ENCODE results near the gene PRKCD.

The PRKCD gene

GRCh38 chr3:53155760-53156159 lies 5.2 kb upstream of the PRKCD start:
- no peak for DNase-seq (ENCODE audit: low read depth)

- no peak for DNase-seq (ENCODE audit: low read depth)
These were observed 4.6 kb upstream of the PRKCD start for GRCh38 chr3:53156368-53156834.

DNA sequence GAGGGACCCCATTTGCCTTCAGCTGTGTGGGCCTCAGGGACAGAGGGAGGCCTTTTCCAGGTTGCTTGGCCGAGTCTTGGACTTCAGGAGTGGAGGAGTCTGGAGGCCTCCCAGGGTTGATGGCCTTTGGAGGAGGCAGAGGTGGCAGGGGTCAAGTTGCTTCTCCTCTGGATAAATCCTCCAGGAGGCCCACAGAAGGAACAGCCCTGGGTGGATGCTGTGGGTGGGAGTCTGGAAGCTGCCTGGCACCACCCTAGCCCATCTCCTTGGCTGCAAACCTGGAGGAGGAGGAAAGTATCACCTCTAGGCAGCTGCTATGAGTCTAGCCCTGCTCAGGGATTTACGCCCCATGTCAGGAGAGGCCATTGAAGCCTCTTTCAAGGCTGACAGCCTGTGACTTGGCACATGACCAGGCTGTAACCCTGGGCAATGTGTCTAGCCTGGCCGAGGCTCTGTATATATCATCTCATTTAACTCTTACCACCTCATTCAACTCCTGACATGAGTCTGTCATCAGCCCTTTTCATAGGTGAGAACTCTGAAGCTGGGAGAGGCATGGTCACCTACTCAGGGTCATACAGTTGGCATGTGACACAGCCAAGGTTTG lies 2.9 kb upstream of the PRKCD start:
- DNase-seq (ENCODE audit: low read depth): no peak

DNA sequence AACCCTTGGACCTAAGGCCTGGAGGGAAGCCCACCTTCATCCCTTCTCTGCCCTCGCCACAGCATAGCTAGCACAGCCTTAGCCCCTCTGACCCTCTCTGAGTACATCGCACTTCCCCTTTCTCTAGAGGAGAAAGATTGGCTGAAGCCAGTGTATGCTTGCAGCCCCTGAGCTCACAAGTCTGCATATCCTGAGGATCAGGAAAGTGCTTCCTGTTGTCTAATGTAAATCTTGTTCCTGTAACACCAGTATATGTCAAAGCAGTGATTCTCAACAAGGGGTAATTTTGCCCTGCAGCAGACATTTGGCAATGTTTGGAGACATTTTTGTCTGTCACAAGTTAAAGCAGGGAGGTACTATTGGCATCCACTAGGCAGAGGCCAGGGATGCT lies 2.2 kb upstream of the PRKCD start:
- no peak for DNase-seq (ENCODE audit: low read depth)

DNA sequence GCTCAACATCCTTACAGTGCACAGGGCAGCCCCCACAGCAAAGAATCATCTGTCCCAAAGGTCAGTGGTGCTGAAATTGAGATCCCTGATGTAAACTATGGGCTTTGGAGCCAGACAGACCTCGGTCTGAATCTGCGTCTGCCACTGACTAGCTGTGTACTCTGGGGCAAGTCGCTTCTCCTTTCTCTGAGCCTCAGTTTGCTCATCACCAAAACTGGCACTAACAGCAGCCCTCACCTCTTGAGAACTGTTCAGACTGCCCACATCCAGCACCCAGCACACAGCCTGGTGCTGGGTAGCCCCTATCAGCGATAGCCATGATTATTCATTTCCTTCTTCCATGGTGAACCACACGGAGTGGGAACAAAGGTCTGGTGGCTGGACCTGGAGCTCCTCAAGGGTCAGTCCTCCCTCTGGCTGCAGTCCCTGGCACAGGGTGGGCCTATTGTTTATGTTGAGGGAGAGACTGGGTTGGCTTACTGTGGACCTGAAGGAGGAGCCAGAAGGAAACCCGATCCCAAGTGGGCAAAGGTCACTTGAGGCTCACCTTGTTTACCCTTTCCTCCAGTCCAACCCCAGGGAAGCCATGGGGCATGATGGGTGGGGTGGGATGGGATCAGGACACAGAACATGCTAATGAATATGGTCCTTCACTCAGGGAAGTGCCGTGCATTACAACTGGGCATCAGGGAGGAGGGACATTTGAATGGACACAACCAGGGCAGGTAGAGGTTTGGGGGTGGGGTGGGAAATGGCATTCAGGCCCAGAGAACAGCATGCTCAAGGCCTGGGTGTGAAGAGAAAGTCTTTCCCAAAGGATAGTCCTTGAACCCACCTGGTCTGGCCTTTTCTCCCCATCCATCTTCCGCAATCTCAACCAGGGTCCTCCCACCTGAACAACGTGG lies 1.6 kb upstream of the PRKCD start:
- no peak for DNase-seq (ENCODE audit: low read depth)

GRCh38 chr3:53160061-53160659 lies 849 bp upstream of the PRKCD start:
- no peak for DNase-seq (ENCODE audit: low read depth)

GRCh38 chr3:53161450-53161819 lies 426 bp downstream of the PRKCD start:
- no peak for DNase-seq (ENCODE audit: low read depth)

DNA sequence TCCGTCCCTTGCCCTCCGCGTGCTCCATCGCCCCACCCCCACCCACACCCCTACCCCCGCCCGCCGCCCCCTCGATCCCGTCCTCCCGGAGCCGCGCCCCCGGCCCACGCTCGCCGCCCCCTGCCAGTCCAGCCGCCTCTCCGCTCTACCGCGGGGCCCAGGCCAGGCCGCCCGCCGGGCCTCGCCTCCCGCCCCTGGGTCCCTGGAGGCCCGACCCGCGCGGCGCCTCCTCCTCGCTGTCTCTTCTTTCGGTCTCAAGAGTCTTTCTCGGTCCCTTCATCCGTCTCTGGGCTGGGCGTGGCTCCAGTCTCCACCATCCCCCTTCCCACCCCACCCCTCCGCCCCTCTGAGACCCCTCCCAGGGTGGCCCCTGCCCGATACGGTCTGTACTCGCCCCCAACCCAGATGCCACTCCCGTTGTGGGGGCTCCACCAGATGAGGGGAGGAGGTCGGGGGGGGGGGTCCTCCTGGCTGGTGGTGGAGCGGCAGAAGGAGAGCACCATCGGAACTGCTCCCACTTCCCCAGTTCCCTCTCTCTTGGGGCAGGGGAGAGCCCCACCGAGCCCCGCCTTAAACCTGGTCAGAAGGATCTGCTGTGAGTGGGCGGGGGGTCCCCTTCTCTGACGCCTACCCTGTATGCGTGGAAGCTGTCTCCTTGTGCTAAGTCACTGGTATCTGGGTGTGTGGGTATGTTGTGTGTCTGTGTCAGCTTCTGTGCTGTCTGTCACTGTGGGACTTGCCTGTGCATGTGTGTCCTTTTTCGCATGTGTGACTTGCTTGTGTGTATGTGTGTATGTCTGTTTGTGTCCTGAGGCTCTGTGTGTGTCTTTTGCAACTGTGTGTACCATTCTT lies 1.0 kb downstream of the PRKCD start:
- DNase-seq (ENCODE audit: low read depth): peak; percentile 9

DNA sequence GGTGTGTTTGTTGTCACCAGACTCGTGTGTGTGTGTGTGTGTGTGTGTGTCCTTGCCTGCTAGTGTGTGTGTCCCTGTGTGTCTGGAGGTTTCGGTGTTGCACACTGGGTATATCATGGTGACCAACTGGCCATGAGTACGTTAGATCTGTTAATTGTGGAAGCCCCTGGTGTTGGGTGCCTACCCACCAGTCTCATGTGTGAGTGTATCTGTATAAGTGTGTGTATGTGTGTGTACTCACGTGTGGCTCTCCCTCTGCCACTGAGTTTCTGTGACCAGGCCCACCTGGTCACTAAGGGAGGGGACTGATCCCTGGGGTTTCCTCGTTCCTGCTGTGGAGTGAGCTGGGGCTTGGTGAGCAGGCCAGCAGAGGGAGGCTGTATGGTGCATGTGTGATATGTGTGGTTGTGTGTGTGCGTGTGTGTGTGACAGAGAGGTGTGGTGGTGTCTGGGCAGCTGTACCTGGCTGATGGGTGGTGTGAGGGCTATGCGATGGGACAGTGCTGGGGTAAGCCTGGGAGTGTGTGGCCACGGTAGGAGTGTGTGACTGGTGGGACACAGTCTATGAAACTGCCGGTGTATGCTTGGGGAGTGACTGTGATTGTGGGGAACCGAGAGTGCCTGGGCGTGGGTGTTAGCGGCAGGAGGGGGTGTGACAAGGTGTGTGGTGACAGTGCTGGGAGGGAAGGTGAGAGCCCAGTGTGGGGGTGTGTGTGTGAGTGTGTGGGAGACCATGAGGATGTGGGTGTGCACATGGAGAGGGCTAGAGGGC lies 1.8 kb downstream of the PRKCD start:
- no peak for DNase-seq (ENCODE audit: low read depth)

GRCh38 chr3:53163444-53164387 lies 2.7 kb downstream of the PRKCD start:
- DNase-seq (ENCODE audit: low read depth): no peak

DNA sequence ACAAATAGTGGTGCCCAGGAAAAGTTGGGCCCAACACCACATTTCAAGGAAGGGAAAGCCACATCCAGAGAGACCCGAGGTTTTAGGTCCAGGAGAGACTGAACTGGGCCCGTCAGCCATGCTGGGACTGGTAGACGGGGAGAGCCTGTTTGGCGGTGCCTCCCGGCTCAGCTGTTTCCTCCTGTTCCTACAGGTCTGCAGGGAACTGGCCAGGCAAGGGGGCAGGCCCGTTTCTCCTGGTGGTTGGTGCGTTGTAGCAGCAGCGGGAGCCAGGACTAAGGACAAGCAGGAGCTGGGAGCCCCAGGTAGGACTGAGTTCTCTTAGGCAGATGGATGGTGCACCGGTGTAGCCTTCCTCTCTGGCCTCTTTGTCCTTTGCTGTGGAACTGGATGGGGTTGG lies 3.9 kb downstream of the PRKCD start:
- DNase-seq (ENCODE audit: low read depth): no peak

GRCh38 chr3:53166206-53166605 lies 5.2 kb downstream of the PRKCD start:
- no peak for DNase-seq (ENCODE audit: low read depth)

GRCh38 chr3:53166781-53167291 lies 5.8 kb downstream of the PRKCD start:
- no peak for DNase-seq (ENCODE audit: low read depth)

- DNase-seq (ENCODE audit: low read depth): no peak
These were observed 6.6 kb downstream of the PRKCD start for GRCh38 chr3:53167418-53168174.

- no peak for DNase-seq (ENCODE audit: low read depth)
These were observed 7.3 kb downstream of the PRKCD start for GRCh38 chr3:53168175-53168923.

- DNase-seq (ENCODE audit: low read depth): no peak
These were observed 8.2 kb downstream of the PRKCD start for GRCh38 chr3:53169045-53169831.

GRCh38 chr3:53169832-53170324 lies 8.9 kb downstream of the PRKCD start:
- no peak for DNase-seq (ENCODE audit: low read depth)

Measured in T follicular helper cell (primary cell).